ENCODE measurements around the gene FGFR4.

Gene FGFR4

GRCh38 chr5:177131352-177132135 lies 44.8 kb downstream of the FGFR4 start:
- DNase-seq (ENCODE audit: low spot score): no peak
- no peak for FAIRE-seq

- no peak for DNase-seq (ENCODE audit: low spot score)
- FAIRE-seq: no peak
These were observed 45.7 kb downstream of the FGFR4 start for GRCh38 chr5:177132136-177133095.

- FAIRE-seq (no peak), DNase-seq (ENCODE audit: low spot score) (peak; percentile 91)
These were observed 46.6 kb downstream of the FGFR4 start, which contains the start of gene NSD1 for GRCh38 chr5:177133096-177133852. TSS of gene NSD1 (plus strand) at chr5:177133773. CDS start at chr5:177135104, 1,331 bp downstream.

- FAIRE-seq: no peak
These were observed 47.4 kb downstream of the FGFR4 start for GRCh38 chr5:177133853-177134696.

GRCh38 chr5:177134697-177135225 lies 48.0 kb downstream of the FGFR4 start:
- FAIRE-seq: no peak
- DNase-seq (ENCODE audit: low spot score): no peak

More at GRCh38 chr5:177133853-177134696, 47.4 kb downstream of the FGFR4 start:
- peak; percentile 56 for DNase-seq (ENCODE audit: low spot score)

- DNase-seq (ENCODE audit: low spot score): no peak
- FAIRE-seq: no peak
These were observed 53.6 kb downstream of the FGFR4 start for GRCh38 chr5:177140312-177140711.

GRCh38 chr5:177141496-177141895 lies 54.8 kb downstream of the FGFR4 start:
- FAIRE-seq (no peak), DNase-seq (ENCODE audit: low spot score) (no peak)

- DNase-seq (ENCODE audit: low spot score) (no peak), FAIRE-seq (no peak)
These were observed 55.4 kb downstream of the FGFR4 start for GRCh38 chr5:177142098-177142611.

GRCh38 chr5:177142778-177143177 lies 56.1 kb downstream of the FGFR4 start:
- FAIRE-seq (no peak), DNase-seq (ENCODE audit: low spot score) (no peak)

GRCh38 chr5:177146891-177147638 lies 60.4 kb downstream of the FGFR4 start:
- DNase-seq (ENCODE audit: low spot score): no peak
- no peak for FAIRE-seq
